Thyroid gland (tissue), 4 donors: Measurements from ENCODE around the gene PRMT7. TPM values are rescaled to one million over a fixed set of nuclear protein-coding genes. Genes with fewer than 3 reads are reported as not detected.

Experiments used
- DNase-seq, 2 donors: peaks; one replicate each; pipeline ENCODE4 v3.0.0-alpha.2; 2019
- H3K27ac ChIP-seq, 3 donors: fragments of 200-600 bp; sonication (generic); 1 replicate in 2 of 3; 2 replicates in 1 of 3; pipeline ENCODE4 v1.5.1; 2016 to 2019; ENCODE audit warnings: mild to moderate bottlenecking in 1 of 3, moderate library complexity in 1 of 3
- H3K27me3 ChIP-seq: fragments of 200-600 bp; sonication (generic); one replicate; pipeline ENCODE4 v1.5.1; 2019
- H3K36me3 ChIP-seq, 2 donors: fragments of 200-600 bp; sonication (generic); one replicate each; pipeline ENCODE4 v1.5.1; 2016 to 2019
- H3K4me1 ChIP-seq, 2 donors: fragments of 200-600 bp; sonication (generic); one replicate each; pipeline ENCODE4 v1.5.1; 2017 to 2019
- H3K4me3 ChIP-seq, 3 donors: fragments of 200-600 bp; sonication (generic); replicated peaks in 1 of 3; 1 replicate in 2 of 3; 2 replicates in 1 of 3; pipeline ENCODE4 v1.5.1; 2016; ENCODE audit warnings: mild to moderate bottlenecking in 1 of 3
- H3K9me3 ChIP-seq: fragments of 200-600 bp; sonication (generic); one replicate; pipeline ENCODE4 v1.5.1; 2017
- POLR2A ChIP-seq, 2 donors: fragments of 450-650 bp; IDR thresholded peaks; one replicate each; pipeline ENCODE4 v1.6.1; 2017; ENCODE audit warnings: antibody characterized with exemption in 2 of 2, mild to moderate bottlenecking in 2 of 2, moderate library complexity in 1 of 2
- WGBS, 2 donors: methylation state at CpG; one replicate each; pipeline ENCODE4 v1.1.5; 2017; 5-methylcytosine and 5-hydroxymethylcytosine counted together
- intact Hi-C: fragments of 100-400 bp; cut with DNase I; formaldehyde crosslinking; loops from one replicate; pipeline ENCODE4 v1.15.1; 2023
- total RNA-seq, 4 donors: library from RNA; depleted of rRNA; stranded (reverse); fragments of >200 nt; gene quantifications; one replicate each; pipeline ENCODE4 v1.2.3, GENCODE V29; 2016
- TF ChIP-seq, protein P1 (sequence below), 6 experiments: fragments of 200-600 bp in 3 of 6; fragments of 450-650 bp in 3 of 6; sonication (generic) in 3 of 6; IDR thresholded peaks; one replicate each; pipeline ENCODE4 v1.5.1; 2016 to 2019; ENCODE audit warnings: antibody characterized with exemption in 6 of 6, mild to moderate bottlenecking in 2 of 6, inconsistent platforms in 1 of 6, moderate library complexity in 1 of 6

The PRMT7 gene
- total RNA-seq, 4 donors from 2014 or later: 41.7 to 57.0 (median 46.9) TPM

DNA sequence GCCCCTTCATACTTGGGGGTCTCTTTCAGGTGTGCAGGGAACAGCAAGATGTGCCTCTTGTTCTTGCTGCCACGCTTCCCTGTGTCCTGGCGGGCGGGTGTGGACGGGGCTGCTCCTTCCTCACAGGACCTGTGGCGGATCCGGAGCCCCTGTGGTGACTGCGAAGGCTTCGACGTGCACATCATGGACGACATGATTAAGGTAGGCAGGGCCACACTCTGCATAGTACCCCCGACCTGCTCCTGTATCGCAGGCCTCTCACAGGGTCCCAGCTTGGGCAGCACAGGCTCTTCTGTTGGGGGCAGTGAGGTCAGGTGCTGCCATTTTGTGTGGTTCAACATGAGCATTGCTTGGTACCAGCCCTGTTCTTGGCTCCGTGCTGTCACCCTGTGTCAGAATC, 42.5 kb downstream of the PRMT7 start:
- Histone ChIP-seq H3K4me1 (peaks cover 0 to under 1% of the 10 kb centered on the region in 2 donors), H3K36me3 (peaks cover 43 to 51% of the 10 kb centered on the region in 2 donors), H3K27me3 (no peaks in the 10 kb centered on the region), H3K9me3 (no peaks in the 10 kb centered on the region), H3K4me3 (no peak overlapping the region), H3K27ac (no peak overlapping the region)
- TF ChIP-seq POLR2A (IDR thresholded peaks at IDR 0.05): no peak
- TF ChIP-seq, protein P1, sequence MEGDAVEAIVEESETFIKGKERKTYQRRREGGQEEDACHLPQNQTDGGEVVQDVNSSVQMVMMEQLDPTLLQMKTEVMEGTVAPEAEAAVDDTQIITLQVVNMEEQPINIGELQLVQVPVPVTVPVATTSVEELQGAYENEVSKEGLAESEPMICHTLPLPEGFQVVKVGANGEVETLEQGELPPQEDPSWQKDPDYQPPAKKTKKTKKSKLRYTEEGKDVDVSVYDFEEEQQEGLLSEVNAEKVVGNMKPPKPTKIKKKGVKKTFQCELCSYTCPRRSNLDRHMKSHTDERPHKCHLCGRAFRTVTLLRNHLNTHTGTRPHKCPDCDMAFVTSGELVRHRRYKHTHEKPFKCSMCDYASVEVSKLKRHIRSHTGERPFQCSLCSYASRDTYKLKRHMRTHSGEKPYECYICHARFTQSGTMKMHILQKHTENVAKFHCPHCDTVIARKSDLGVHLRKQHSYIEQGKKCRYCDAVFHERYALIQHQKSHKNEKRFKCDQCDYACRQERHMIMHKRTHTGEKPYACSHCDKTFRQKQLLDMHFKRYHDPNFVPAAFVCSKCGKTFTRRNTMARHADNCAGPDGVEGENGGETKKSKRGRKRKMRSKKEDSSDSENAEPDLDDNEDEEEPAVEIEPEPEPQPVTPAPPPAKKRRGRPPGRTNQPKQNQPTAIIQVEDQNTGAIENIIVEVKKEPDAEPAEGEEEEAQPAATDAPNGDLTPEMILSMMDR (IDR thresholded peaks at IDR 0.05): no peak
- intact Hi-C loops: no loop called here
- DNase-seq: no peak
- WGBS, 2 donors: 85 to 99% methylated on average over 12 to 13 of the region's 13 CpGs

GRCh38 chr16:68354816-68355215, 44.0 kb downstream of the PRMT7 start:
- no peak overlapping the region for H3K4me3 ChIP-seq
- TF ChIP-seq, protein P1 (IDR thresholded peaks at IDR 0.05): no peak
- TF ChIP-seq POLR2A (IDR thresholded peaks at IDR 0.05): no peak
- no peaks in the 10 kb centered on the region for H3K27me3 ChIP-seq
- peaks cover 35 to 39% of the 10 kb centered on the region in 2 donors for H3K36me3 ChIP-seq
- H3K27ac ChIP-seq: no peak overlapping the region
- no peak for DNase-seq
- intact Hi-C loops: no loop called here
- no peaks in the 10 kb centered on the region for H3K4me1 ChIP-seq
- H3K9me3 ChIP-seq: no peaks in the 10 kb centered on the region
- 95 to 96% methylated on average over 9 of the region's 9 CpGs for WGBS, 2 donors

GRCh38 chr16:68355447-68356248, 44.8 kb downstream of the PRMT7 start:
- no peaks in the 10 kb centered on the region for H3K27me3 ChIP-seq
- no peak for DNase-seq
- H3K9me3 ChIP-seq: no peaks in the 10 kb centered on the region
- WGBS, 2 donors: 86 to 90% methylated on average over 15 to 17 of the region's 28 CpGs
- H3K4me1 ChIP-seq: no peaks in the 10 kb centered on the region
- peaks cover 35 to 39% of the 10 kb centered on the region in 2 donors for H3K36me3 ChIP-seq
- no peak overlapping the region for H3K27ac ChIP-seq
- TF ChIP-seq POLR2A (IDR thresholded peaks at IDR 0.05): no peak
- no peak overlapping the region for H3K4me3 ChIP-seq
- intact Hi-C loops: no loop called here

DNA sequence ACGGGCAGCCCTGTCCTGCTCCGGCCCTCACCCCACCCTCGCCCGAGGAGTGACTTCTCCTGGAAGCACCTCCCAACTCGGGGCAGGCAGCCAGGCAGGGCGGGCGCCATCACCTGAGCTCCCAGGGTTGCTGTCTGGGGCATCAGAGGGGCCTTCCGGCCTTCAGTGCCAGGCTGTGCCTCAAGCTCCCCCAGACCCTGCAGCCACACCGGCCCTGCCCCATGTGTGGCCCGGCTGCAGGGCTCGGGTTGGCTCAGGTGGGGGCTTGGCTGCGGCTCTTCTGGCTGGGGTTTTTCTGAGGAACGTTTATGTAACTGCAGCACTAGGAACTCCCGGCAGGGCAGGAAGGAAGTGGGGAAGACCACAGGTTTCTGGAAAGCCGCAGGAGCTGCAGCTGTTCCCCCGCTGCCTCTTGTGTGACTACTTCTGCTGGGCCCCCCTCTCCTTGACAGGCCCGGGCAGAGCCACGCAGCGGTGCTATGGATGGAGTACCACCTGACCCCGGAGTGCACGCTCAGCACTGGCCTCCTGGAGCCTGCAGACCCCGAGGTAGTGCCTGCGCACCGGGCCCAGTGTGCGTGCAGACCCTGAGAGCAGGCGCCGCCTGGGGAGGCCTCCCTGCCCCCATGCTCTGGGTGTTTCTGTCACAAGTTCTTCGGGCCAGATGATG, 45.6 kb downstream of the PRMT7 start:
- TF ChIP-seq, protein P1 (IDR thresholded peaks at IDR 0.05): no peak
- no peak for TF ChIP-seq POLR2A (IDR thresholded peaks at IDR 0.05)
- intact Hi-C loops: no loop called here
- DNase-seq: no peak
- WGBS, 2 donors: 78 to 84% methylated on average over 4 to 11 of the region's 28 CpGs
- Histone ChIP-seq H3K9me3 (no peaks in the 10 kb centered on the region), H3K4me3 (no peak overlapping the region), H3K4me1 (no peaks in the 10 kb centered on the region), H3K36me3 (peaks cover 34 to 35% of the 10 kb centered on the region in 2 donors), H3K27me3 (no peaks in the 10 kb centered on the region), H3K27ac (no peak overlapping the region)

- H3K27ac ChIP-seq: no peak overlapping the region
- H3K4me1 ChIP-seq: no peaks in the 10 kb centered on the region
- H3K27me3 ChIP-seq: no peaks in the 10 kb centered on the region
- no peak overlapping the region for H3K4me3 ChIP-seq
- 88% methylated on average over 5 of the region's 5 CpGs; no CpG with 5 or more reads in 1 of the 2 donors for WGBS, 2 donors
- H3K9me3 ChIP-seq: no peaks in the 10 kb centered on the region
- intact Hi-C loops: no loop called here
- H3K36me3 ChIP-seq: peaks cover 30 to 35% of the 10 kb centered on the region in 2 donors
- TF ChIP-seq, protein P1 (IDR thresholded peaks at IDR 0.05): no peak
- TF ChIP-seq POLR2A (IDR thresholded peaks at IDR 0.05): no peak
- no peak for DNase-seq
Measured at GRCh38 chr16:68356919-68357286, 46.1 kb downstream of the PRMT7 start.
